GM18861 (cell line): ENCODE measurements around the gene PLSCR5.

ENCODE experiments used
- ATAC-seq: cut with Tn5 transposase; IDR thresholded peaks from one replicate; pipeline ENCODE4 v1.9.1; 2021; ENCODE audit not compliant: unreplicated experiment

PLSCR5 gene

DNA sequence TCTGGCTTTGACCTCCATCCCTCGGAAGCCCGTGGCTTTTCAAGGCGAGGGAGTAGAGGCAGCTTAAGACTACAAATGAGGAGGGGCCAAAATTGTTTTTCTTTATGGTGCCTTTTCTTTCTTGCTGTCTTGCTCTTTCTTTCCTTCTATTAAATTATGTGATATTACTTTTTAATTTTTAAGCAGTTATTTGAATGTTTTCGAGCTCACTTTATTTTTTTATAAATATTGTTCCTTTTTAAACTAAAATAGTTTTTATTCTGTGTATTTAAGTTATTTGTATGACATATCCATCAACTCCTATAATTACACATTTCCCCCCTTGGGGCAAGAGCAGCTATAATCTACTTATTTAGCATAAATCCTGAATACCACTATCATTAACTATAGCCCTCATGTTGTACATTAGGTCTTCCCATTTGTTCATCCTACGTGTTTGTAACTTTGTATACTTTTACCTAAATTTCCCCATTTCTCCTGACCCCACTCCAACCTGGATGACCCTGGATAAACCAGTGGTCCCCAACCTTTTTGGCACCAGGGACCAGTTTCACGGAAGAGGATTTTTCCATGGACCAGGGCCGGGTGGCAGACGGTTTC lies 60.1 kb downstream of the PLSCR5 start:
- ATAC-seq = no peak

DNA sequence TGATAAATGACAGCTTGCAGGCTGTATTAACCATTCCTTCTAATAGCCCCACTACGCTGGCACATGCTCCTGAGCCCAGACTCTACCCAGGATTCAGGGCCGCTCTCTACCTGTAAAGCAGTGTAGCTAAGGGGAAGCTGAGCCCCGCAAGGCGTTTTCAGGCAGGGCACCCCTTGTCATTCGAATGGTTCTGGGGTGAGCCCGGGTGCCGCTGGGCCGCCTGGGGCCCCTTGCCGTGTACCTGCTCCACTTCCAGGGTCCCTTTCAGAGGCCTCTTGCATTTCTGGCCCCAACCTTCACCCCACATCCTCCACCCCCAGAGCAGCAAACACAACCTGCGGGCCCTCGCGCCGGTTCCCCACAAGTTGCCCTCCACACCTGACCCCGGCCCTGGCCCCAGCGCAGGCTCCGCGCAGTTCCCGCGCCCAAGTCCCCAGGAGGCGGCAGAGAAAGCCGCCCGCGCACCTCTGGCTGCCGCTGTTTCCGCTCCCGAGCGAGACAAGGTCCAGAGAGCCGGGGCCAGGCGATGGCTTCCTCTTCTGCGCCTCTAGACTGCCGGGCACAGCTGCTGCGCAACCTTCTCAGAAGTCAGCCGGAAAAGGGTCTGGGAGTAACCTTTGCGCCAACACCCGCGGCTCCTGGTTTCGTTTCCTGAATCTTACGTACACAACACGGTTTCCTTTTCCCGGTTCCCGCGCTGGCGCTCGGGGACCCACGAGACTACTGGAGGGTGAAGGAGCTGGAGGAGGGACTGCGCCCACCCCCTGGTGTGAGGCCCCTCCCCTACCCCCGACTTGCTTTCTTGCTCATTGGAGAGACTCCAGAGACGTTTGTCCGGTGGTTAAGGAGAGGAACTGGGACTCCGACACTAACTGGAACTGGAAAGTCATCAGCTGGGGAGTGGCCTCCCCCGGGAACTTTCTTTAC lies 60.9 kb downstream of the PLSCR5 start, which contains the start of gene PLSCR1:
TSS of gene PLSCR1 (minus strand) at position 606 of the 927 bp plus-strand sequence. CDS start 8,055 bp downstream, outside the sequence.
- ATAC-seq = peak; percentile 80

DNA sequence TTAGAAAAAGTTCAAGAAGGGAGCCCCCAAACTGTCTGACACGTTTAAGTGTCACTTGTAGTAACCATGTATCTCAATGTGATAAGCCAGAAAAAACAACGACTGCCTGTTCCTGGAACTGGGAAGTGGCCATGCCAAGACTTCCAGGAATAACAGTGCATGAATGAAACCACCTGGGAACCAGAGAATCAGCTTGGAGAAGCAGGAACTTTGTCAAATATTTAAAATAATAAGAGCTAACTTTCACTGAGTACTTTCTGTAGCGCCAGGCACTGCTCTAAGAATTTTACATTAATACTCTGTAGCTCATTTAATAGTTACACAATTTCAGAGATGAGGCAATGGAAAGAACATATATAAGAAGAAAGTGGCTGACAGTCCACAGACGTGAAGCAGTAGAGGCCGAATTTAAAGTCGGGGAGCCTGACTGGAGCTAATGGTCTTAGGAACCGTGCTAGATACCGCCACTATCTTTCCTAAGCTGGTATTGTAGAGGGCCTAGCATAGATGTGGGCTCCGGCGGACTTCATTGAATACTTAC lies 61.6 kb downstream of the PLSCR5 start:
- ATAC-seq = peak; percentile 3

DNA sequence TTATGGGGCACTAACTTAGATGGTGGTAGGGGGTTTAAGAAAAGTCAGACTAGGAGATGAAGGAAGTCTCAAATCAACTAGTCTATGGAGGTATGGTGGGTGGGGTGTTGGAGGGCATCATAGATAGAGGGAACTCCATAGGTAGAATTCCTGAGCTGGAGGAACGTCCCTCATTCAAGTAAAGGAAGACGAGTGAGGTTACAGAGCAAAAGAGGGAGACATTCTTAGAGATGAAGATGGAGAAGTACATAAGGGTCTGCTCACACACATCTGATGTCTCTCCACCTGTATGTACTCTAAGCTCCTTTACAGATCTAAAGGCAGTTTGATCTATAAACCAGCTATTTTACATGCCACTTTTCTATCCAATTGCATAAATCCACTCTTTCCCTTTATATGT lies 62.2 kb downstream of the PLSCR5 start:
- no peak for ATAC-seq

DNA sequence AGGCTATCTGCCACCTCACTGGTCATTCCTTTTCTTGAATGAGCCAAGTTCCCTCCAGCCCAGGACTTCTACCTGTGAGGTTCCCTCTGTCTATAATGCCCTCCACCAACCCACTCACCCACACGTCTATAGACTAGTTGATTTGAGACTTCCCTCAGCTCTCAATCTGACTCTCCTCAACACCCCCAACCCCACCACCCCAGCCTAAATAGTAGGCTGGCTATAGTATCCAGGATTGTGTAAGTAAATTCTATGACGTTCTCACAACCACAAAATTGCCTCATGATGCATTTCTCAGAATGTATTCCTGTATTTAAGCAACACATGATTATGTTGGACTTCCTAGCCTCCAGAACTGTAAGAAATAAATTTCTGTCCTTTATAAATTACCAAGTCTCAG lies 63.0 kb downstream of the PLSCR5 start:
- ATAC-seq = no peak

DNA sequence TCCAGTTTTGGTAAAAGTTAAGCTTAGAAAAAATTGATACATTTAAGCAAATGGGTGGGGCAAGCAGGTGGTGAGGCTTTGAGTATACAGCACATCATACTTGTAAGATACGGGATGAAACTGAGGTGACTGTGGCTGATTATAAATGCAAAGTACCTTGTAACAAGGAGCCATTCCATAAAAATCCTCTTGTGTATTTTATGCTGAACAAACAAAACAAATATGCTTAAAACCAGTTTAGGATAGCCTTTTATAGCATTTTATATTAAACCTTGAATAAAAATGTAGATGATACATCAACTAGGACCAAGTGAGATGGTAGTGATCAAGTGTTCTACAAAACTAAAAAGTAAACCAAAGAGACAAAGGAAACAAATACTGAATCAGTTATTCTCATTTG lies 64.2 kb downstream of the PLSCR5 start:
- ATAC-seq = no peak

DNA sequence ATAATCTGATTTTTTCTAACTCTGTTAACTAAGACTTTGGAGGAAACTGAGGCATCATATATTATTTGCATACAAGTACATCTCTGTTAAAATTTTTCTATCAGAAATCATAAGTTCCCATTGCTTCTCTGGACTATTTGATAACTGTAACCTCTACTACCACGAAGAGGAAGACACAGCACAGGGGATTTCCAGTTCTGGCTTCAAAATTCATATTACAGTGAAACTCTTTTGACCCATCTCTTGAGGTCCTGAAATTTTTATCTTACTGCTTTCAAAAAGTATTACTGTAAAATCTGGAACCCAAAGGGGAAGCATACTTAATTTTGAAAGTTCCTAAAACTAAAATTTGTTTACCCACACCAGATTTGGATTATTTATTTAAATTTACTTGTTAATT lies 64.9 kb downstream of the PLSCR5 start:
- ATAC-seq = no peak

DNA sequence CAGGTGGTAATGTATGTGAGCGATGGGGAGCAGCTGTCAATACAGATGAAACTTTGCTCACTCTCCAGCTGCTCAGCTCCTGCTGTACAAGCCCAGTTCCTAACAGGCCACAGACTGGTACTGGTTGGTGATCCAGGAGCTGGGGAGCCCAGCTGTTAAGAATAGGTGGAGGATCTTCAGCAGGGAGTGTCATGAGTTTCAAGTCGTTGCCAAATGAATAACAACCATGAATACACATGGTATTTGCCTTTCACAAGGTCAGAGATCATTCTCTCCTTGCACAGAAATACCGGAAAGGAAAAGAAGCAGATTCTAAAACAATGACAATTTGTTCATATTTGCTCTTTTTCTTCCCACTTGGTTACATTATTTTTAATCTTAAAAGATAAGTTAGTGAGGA lies 65.8 kb downstream of the PLSCR5 start:
- no peak for ATAC-seq

DNA sequence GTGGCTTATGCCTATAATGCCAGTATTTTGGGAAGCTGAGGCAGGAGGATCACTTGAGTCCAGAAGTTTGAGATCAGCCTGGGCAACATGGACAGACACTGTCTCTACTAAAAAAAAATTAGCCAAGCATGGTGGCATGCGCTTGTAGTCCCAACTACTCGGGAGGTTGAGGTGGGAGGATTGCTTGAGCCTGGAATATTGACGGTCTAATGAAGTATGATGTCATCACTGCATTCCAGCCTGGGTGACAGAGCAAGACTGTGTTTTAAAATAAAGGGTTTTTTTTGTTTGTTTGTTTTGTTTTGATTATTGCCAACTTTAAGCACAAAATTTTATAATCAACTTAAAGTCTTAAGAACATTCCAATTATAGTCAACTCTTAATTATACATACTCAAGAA lies 67.5 kb downstream of the PLSCR5 start:
- no peak for ATAC-seq

DNA sequence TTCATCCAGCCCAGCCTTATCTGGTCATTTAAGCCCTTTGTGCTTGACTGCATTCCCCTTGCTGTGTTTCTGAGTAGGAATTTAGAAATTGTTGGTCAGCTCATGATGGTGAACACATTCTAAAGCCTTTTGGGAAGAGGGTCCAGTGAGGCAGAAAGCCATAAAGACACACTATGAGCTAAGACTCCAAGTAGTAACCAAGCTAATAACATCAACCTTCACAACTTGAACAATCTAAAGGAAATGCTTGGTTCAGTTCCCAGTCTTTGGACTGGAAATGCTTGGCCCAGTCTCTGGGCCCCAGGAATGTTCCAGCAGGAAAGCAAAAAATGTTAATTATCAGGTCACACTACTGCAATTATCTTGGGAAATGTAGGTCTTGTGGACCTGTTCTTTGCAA lies 68.5 kb downstream of the PLSCR5 start:
- no peak for ATAC-seq
